Epithelial cell of esophagus (primary cell): ENCODE measurements around the gene STX18.

Experiments
- DNase-seq: peaks from one replicate; pipeline ENCODE4 v3.0.0; 2010; ENCODE audit warnings: low read depth
- H3K4me3 ChIP-seq: 2 replicates; pipeline ENCODE4 v1.5.1; 2011; ENCODE audit warnings: mild to moderate bottlenecking, low read length, control low read depth
- TF ChIP-seq, protein P1 (sequence below): IDR thresholded peaks from 2 replicates; pipeline ENCODE4 v1.5.1; 2011; ENCODE audit warnings: low read depth, mild to moderate bottlenecking, low read length, control low read depth, inconsistent platforms; ENCODE audit not compliant: insufficient read depth; ENCODE audit errors: missing control alignments

STX18 gene

DNA sequence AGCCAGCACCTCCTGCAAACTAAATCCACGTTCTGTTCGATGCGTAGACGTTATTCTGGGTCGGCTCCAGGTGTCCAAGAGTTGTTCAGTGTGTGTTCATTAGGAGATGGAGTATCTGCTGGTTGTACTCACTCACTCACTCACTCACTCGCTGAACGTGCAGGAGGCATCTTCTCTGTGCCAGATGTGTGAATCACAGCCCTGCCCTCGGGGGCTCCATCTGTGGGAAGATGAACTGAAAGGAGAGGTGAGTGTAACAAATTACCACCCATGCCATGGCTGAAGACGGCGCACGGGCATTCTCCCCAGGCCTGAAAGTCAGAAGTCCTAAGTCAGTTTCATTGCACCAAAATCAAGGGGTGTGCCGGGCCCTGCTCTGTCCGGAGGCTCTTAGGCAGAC is 138.9 kb downstream of the STX18 start:
- peak; percentile 82 for DNase-seq
- H3K4me3 ChIP-seq, result no peak overlapping the region
- TF ChIP-seq, protein P1, sequence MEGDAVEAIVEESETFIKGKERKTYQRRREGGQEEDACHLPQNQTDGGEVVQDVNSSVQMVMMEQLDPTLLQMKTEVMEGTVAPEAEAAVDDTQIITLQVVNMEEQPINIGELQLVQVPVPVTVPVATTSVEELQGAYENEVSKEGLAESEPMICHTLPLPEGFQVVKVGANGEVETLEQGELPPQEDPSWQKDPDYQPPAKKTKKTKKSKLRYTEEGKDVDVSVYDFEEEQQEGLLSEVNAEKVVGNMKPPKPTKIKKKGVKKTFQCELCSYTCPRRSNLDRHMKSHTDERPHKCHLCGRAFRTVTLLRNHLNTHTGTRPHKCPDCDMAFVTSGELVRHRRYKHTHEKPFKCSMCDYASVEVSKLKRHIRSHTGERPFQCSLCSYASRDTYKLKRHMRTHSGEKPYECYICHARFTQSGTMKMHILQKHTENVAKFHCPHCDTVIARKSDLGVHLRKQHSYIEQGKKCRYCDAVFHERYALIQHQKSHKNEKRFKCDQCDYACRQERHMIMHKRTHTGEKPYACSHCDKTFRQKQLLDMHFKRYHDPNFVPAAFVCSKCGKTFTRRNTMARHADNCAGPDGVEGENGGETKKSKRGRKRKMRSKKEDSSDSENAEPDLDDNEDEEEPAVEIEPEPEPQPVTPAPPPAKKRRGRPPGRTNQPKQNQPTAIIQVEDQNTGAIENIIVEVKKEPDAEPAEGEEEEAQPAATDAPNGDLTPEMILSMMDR, result no peak

DNA sequence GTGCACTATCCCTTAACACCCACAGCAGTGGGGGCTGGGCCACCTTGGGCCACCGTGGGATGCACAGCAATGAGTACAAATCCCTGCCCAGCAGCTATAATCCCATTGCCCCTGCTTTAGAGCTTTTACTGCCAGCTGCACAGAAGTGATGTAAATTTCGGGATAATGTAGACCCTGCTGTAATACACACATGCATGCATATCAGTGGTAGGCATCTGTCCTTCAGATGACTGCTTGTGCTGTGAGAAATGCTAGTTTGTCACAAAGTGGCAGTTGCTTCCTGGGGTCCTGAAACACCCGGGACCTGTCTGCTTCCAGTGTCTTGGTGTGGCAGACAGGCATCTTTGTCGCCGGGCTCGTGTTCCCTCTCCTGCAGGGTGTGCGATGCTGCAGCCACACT is 140.8 kb downstream of the STX18 start:
- no peak overlapping the region for H3K4me3 ChIP-seq
- DNase-seq, result no peak

DNA sequence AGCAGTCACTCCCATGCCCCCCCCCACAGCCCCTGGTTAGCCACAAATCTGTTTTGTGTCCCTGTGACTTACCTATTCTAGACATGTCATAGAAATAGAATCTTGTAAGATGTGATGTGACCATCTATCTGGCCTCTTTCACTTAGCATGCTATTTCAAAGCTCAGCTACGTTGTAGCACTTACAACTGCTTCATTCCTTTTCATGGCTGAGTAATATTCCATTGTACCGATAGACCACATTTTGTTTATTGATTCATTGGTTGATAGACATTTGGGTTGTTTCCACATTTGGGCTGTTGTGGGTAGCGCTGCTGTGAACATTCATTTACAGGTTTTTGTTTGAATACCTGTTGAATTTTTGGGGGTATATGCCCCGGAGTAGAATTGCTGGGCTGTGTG is 143.4 kb downstream of the STX18 start:
- TF ChIP-seq, protein P1, result no peak
- H3K4me3 ChIP-seq, result no peak overlapping the region

More for the DNA sequence above, 140.8 kb downstream of the STX18 start:
- TF ChIP-seq, protein P1, result no peak

DNA sequence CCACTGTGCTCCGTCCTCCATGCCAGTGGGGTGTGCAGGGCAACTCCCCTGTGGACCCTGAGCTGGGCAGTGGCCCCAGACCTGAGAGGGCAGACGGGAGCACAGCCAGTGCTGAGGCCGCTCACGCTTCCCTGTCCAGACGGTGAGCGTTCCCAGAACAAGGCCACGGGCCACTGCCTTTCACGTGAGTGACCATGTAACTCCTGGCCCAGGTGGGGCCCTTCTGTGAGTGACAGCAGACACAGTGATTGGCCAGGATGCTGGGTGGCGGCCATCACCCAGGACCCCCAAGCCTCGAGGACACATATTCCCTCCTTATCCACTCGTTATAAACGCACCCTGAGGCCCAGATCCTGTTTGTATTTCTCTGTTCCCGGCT is 144.4 kb downstream of the STX18 start:
- DNase-seq, result no peak
- no peak overlapping the region for H3K4me3 ChIP-seq

More for the DNA sequence above, 143.4 kb downstream of the STX18 start:
- DNase-seq, result no peak

DNA sequence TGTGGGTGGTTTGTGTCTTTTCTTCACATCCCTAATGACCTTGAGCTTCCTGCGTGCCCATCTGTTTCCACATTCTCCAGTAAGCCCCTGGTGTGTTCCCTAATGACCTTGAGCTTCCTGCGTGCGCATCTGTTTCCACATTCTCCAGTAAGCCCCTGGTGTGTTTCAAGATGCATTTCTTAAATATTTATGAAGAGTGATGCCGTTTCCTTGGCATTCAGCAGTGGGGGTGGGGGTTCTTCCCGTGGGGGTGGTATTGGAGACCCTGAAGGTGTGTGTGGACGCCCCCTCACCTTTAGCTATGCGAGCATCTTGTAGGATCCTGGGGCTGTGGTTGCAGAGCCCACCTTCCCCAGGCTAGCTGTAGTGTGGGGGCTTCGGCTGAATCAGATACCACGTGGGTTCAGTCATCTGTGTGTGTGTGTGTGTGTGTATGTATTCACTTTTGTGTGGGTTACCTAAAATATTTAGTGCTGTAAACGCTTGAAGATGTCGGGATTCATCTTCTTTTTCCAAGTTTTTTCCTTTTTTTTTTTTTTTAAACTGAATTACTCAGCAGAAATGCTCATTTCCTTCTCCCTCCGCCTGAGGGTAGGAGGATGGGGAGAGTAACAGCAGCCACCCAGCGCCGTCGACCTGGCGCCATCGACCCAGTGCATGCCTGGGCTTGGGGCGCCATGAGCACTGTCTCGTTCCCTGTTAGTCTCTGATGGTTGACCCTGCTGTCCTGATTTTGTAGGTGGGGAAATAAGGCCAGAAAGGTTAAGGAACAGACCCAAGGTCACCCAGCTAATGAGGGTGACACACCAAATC is 145.0 kb downstream of the STX18 start:
- TF ChIP-seq, protein P1, result no peak
- H3K4me3 ChIP-seq, result no peak overlapping the region
- no peak for DNase-seq

More for the DNA sequence above, 144.4 kb downstream of the STX18 start:
- TF ChIP-seq, protein P1, result no peak

DNA sequence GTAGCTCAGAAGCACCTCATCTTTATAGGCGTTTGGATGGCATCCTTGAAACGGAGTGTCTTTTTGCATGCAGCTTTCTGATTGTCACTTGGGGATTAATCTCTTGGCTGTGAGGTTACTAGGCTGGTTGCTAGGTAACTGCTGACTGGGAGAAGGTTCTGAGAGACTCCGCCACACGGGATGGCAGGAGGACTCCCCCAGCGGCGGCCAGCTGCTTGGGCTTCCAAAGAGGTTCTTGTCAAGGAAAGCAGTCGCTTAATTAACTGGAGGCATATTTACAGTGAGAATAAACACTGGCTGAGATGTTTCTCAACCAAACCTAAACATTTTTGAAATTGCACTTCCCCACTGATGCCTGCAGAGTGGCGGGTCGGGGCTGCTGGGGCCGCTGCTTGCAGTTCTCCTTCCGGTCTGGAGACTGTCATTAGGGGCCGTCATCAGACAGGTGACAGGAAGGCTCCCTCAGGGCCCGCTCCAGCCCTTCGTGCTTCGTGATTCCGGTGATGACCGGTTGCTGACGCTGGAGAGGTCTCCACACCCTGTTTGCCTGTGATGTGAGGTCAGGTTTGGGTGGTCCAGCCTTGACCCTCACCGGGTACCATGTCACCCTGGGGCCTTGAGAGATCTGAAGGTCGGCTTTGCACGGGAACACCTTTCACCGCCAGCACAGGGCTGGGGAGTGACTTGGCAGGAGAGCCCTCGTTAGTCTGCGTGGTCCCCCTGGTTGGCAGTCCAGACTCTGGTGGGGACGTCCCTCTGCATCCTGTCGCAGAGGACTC is 145.8 kb downstream of the STX18 start:
- no peak overlapping the region for H3K4me3 ChIP-seq
- TF ChIP-seq, protein P1, result no peak
- no peak for DNase-seq
